Liver (tissue), 3 donors: ENCODE measurements around the gene UBR3.

Experiments used
- EGR1 ChIP-seq, 2 donors: IDR thresholded peaks; 2 replicates each; pipeline ENCODE4 v1.6.1; 2016 to 2018; ENCODE audit warnings: antibody characterized with exemption in 2 of 2, low read depth in 2 of 2
- FOXA1 ChIP-seq: IDR thresholded peaks from 2 replicates; pipeline ENCODE4 v1.6.1; 2016; ENCODE audit warnings: antibody characterized with exemption
- JUND ChIP-seq, 2 donors: IDR thresholded peaks; 2 replicates each; pipeline ENCODE4 v1.6.1; 2016; ENCODE audit warnings: antibody characterized with exemption in 2 of 2
- RAD21 ChIP-seq, 2 donors: IDR thresholded peaks; 2 replicates each; pipeline ENCODE4 v1.6.1; 2016; ENCODE audit warnings: antibody characterized with exemption in 2 of 2, mild to moderate bottlenecking in 2 of 2
- SP1 ChIP-seq: IDR thresholded peaks from 2 replicates; pipeline ENCODE4 v1.6.1; 2018; ENCODE audit warnings: antibody characterized with exemption, mild to moderate bottlenecking
- TAF1 ChIP-seq: conservative IDR thresholded peaks from 2 replicates; pipeline ENCODE4 v1.6.1; 2016; ENCODE audit warnings: antibody characterized with exemption, mild to moderate bottlenecking
- TF ChIP-seq, protein P1 (sequence below): IDR thresholded peaks from 2 replicates; pipeline ENCODE4 v1.6.1; 2016; ENCODE audit warnings: antibody characterized with exemption
- TF ChIP-seq, protein P2 (sequence below): fragments of 150-350 bp; IDR thresholded peaks from 2 replicates; pipeline ENCODE4 v1.5.1; 2017; ENCODE audit warnings: improper control_type of control experiment, low read depth, low read length; ENCODE audit not compliant: missing input control
- TF ChIP-seq, protein P3 (sequence below): IDR thresholded peaks from 2 replicates; pipeline ENCODE4 v1.6.1; 2016; ENCODE audit warnings: antibody characterized with exemption, mild to moderate bottlenecking
- donor health status: healthy.
- donor health status: healthy.

DNA sequence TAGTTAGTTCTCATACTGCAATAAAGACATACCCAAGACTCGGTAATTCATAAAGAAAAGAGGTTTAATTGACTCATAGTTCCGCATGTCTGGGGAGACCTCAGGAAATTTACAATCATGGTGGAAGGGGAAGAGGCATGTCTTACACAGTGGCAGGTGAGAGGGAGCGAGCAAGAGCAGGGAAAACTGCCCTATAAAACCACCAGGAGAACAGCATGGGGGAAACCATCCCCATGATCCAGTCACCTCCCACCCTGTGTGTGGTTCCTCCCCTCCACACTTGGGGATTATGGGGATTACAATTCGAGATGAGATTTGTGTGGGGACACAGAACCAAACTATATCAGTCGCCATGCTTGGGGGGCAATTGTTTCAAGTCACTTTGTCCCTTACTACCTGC is 29.7 kb upstream of the UBR3 start:
- TF ChIP-seq, protein P1, sequence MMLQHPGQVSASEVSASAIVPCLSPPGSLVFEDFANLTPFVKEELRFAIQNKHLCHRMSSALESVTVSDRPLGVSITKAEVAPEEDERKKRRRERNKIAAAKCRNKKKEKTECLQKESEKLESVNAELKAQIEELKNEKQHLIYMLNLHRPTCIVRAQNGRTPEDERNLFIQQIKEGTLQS = no peak
- TF ChIP-seq FOXA1 = no peak
- TF ChIP-seq, protein P2, sequence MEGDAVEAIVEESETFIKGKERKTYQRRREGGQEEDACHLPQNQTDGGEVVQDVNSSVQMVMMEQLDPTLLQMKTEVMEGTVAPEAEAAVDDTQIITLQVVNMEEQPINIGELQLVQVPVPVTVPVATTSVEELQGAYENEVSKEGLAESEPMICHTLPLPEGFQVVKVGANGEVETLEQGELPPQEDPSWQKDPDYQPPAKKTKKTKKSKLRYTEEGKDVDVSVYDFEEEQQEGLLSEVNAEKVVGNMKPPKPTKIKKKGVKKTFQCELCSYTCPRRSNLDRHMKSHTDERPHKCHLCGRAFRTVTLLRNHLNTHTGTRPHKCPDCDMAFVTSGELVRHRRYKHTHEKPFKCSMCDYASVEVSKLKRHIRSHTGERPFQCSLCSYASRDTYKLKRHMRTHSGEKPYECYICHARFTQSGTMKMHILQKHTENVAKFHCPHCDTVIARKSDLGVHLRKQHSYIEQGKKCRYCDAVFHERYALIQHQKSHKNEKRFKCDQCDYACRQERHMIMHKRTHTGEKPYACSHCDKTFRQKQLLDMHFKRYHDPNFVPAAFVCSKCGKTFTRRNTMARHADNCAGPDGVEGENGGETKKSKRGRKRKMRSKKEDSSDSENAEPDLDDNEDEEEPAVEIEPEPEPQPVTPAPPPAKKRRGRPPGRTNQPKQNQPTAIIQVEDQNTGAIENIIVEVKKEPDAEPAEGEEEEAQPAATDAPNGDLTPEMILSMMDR = no peak
- TF ChIP-seq RAD21 (IDR thresholded peaks at IDR 0.05) = no peak
- no peak for TF ChIP-seq JUND (IDR thresholded peaks at IDR 0.05)
- TF ChIP-seq, protein P3, sequence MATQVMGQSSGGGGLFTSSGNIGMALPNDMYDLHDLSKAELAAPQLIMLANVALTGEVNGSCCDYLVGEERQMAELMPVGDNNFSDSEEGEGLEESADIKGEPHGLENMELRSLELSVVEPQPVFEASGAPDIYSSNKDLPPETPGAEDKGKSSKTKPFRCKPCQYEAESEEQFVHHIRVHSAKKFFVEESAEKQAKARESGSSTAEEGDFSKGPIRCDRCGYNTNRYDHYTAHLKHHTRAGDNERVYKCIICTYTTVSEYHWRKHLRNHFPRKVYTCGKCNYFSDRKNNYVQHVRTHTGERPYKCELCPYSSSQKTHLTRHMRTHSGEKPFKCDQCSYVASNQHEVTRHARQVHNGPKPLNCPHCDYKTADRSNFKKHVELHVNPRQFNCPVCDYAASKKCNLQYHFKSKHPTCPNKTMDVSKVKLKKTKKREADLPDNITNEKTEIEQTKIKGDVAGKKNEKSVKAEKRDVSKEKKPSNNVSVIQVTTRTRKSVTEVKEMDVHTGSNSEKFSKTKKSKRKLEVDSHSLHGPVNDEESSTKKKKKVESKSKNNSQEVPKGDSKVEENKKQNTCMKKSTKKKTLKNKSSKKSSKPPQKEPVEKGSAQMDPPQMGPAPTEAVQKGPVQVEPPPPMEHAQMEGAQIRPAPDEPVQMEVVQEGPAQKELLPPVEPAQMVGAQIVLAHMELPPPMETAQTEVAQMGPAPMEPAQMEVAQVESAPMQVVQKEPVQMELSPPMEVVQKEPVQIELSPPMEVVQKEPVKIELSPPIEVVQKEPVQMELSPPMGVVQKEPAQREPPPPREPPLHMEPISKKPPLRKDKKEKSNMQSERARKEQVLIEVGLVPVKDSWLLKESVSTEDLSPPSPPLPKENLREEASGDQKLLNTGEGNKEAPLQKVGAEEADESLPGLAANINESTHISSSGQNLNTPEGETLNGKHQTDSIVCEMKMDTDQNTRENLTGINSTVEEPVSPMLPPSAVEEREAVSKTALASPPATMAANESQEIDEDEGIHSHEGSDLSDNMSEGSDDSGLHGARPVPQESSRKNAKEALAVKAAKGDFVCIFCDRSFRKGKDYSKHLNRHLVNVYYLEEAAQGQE = no peak
- no peak for TF ChIP-seq SP1
- TF ChIP-seq EGR1 (IDR thresholded peaks at IDR 0.05; ENCODE audit: low read depth in 2 of 2) = no peak
- TF ChIP-seq TAF1 = no peak
